ENCODE measurements around the gene HOXB9. TPM values are rescaled to one million over a fixed set of nuclear protein-coding genes. Genes with fewer than 3 reads are reported as not detected.

Gene HOXB9
- total and polyA plus RNA-seq, 2 donors from 2014 or later: 29.2 to 45.8 TPM

GRCh38 chr17:48671697-48672171 lies 45.6 kb upstream of the HOXB9 start:
- H3K9ac ChIP-seq (ENCODE audit: low read length in 3 of 3): peak overlapping the region in 2 of 3 donors; percentile 13 to 62
- no peak for FAIRE-seq
- peak; percentile 70 to 91 (median 85) for DNase-seq
- TF ChIP-seq CTCF (IDR thresholded peaks at IDR 0.05; ENCODE audit: borderline replicate concordance, extremely low read depth, insufficient read depth): peak; percentile 85
- no peaks in the 10 kb centered on the region for H3K27me3 ChIP-seq (ENCODE audit: control insufficient read depth, insufficient read depth, low read length)
- no peaks in the 10 kb centered on the region for H3K9me3 ChIP-seq (ENCODE audit: control insufficient read depth in 2 of 3, insufficient read depth in 1 of 3, low read length in 3 of 3)
- no peak overlapping the region for H3K27ac ChIP-seq (ENCODE audit: low read depth in 2 of 2, low read length in 2 of 2)
- no peaks in the 10 kb centered on the region for H3K36me3 ChIP-seq (ENCODE audit: control insufficient read depth in 2 of 3, insufficient read depth in 3 of 3, low read length in 3 of 3)
- peak overlapping the region; percentile 44 to 55 (median 50) for H3K4me3 ChIP-seq (ENCODE audit: low read length in 3 of 3)
- peaks cover 0 to 4% (median 0%) of the 10 kb centered on the region in 3 donors for H3K4me1 ChIP-seq (ENCODE audit: control insufficient read depth in 2 of 3, insufficient read depth in 2 of 3, low read depth in 1 of 3, low read length in 3 of 3)
- intact Hi-C loops (cut with DNase I): no loop called here

- Histone ChIP-seq H3K9me3 (ENCODE audit: control insufficient read depth in 2 of 3, insufficient read depth in 1 of 3, low read length in 3 of 3) (no peaks in the 10 kb centered on the region), H3K9ac (ENCODE audit: low read length in 3 of 3) (no peak overlapping the region), H3K4me3 (ENCODE audit: low read length in 3 of 3) (no peak overlapping the region), H3K27ac (ENCODE audit: low read depth in 2 of 2, low read length in 2 of 2) (no peak overlapping the region), H3K4me1 (ENCODE audit: control insufficient read depth in 2 of 3, insufficient read depth in 2 of 3, low read depth in 1 of 3, low read length in 3 of 3) (no peaks in the 10 kb centered on the region), H3K36me3 (ENCODE audit: control insufficient read depth in 2 of 3, insufficient read depth in 3 of 3, low read length in 3 of 3) (no peaks in the 10 kb centered on the region), H3K27me3 (ENCODE audit: control insufficient read depth, insufficient read depth, low read length) (no peaks in the 10 kb centered on the region)
- intact Hi-C loops (cut with DNase I): no loop called here
- FAIRE-seq (no peak), DNase-seq (no peak)
- TF ChIP-seq CTCF (IDR thresholded peaks at IDR 0.05; ENCODE audit: borderline replicate concordance, extremely low read depth, insufficient read depth): no peak
Observed at GRCh38 chr17:48663134-48663924, 37.2 kb upstream of the HOXB9 start.

DNA sequence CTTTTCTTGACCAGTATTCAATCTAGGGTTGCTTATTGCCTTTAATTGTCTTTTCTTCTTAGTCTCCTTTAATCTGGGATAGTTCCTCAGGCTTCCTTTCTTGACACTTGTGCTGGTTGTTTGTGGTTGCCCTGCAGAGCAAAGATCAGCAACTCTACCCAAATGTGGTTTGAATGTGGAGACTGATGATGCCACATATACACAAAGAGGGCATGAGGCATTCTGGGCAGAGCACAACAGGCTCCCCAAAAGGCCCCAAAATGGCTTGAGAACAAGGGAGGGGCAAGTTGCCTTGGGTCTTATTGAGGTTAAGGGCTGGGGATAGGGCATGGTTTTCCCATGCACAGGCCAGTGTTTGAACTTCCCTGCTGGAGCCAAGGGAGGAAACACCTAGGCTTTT lies 29.8 kb upstream of the HOXB9 start:
- Histone ChIP-seq H3K4me1 (ENCODE audit: control insufficient read depth in 2 of 3, insufficient read depth in 2 of 3, low read depth in 1 of 3, low read length in 3 of 3) (no peaks in the 10 kb centered on the region), H3K9me3 (ENCODE audit: control insufficient read depth in 2 of 3, insufficient read depth in 1 of 3, low read length in 3 of 3) (no peaks in the 10 kb centered on the region), H3K27me3 (ENCODE audit: control insufficient read depth, insufficient read depth, low read length) (no peaks in the 10 kb centered on the region), H3K4me3 (ENCODE audit: low read length in 3 of 3) (no peak overlapping the region), H3K9ac (ENCODE audit: low read length in 3 of 3) (no peak overlapping the region), H3K36me3 (ENCODE audit: control insufficient read depth in 2 of 3, insufficient read depth in 3 of 3, low read length in 3 of 3) (no peaks in the 10 kb centered on the region), H3K27ac (ENCODE audit: low read depth in 2 of 2, low read length in 2 of 2) (no peak overlapping the region)
- FAIRE-seq (no peak), DNase-seq (peak in 1 of 5 donors; percentile 10)
- TF ChIP-seq CTCF (IDR thresholded peaks at IDR 0.05; ENCODE audit: borderline replicate concordance, extremely low read depth, insufficient read depth): no peak
- intact Hi-C loops (cut with DNase I): no loop called here

All from kidney (tissue), 14 donors.